ENCODE data around the gene AXDND1.

AXDND1 gene

GRCh38 chr1:179554427-179554826 lies 188.7 kb downstream of the AXDND1 start:
- TF ChIP-seq CTCF (IDR thresholded peaks at IDR 0.05): no peak
- Histone ChIP-seq H3K9me3 (no peaks in the 10 kb centered on the region), H3K36me3 (no peaks in the 10 kb centered on the region), H3K27me3 (no peaks in the 10 kb centered on the region), H3K4me1 (no peaks in the 10 kb centered on the region), H3K4me3 (no peak overlapping the region), H3K27ac (no peak overlapping the region)
- DNase-seq: no peak
- intact Hi-C loops (cut with DNase I; ENCODE audit: low total_unique reads): no loop called here

- Histone ChIP-seq H3K27me3 (no peaks in the 10 kb centered on the region), H3K27ac (no peak overlapping the region), H3K9me3 (no peaks in the 10 kb centered on the region), H3K4me3 (no peak overlapping the region), H3K36me3 (no peaks in the 10 kb centered on the region), H3K4me1 (no peaks in the 10 kb centered on the region)
- TF ChIP-seq CTCF (IDR thresholded peaks at IDR 0.05): no peak
- DNase-seq: no peak
- intact Hi-C loops (cut with DNase I; ENCODE audit: low total_unique reads): no loop called here
These were observed 192.3 kb downstream of the AXDND1 start for GRCh38 chr1:179558078-179558477.

- H3K27ac ChIP-seq: no peak within 1 kb of the TSS
- H3K27me3 ChIP-seq: peaks cover 0 to 46% of the 10 kb centered on the region in 2 donors
- H3K36me3 ChIP-seq: no peaks in the 10 kb centered on the region
- TF ChIP-seq CTCF (IDR thresholded peaks at IDR 0.05): no peak
- intact Hi-C loops (cut with DNase I; ENCODE audit: low total_unique reads): no loop called here
- peaks cover 0 to 9% (median 6%) of the 10 kb centered on the region in 4 donors for H3K4me1 ChIP-seq
- DNase-seq: no peak
- H3K9me3 ChIP-seq: no peaks in the 10 kb centered on the region
- H3K4me3 ChIP-seq: peak within 1 kb of the TSS in 1 of 2 donors; percentile 10
These were observed 209.9 kb downstream of the AXDND1 start, which contains the start of gene NPHS2 for GRCh38 chr1:179575497-179576314. TSS of gene NPHS2 (minus strand) at chr1:179575948. CDS start at chr1:179575864, 84 bp downstream.

GRCh38 chr1:179576509-179576908 lies 210.7 kb downstream of the AXDND1 start:
- no peak for TF ChIP-seq CTCF (IDR thresholded peaks at IDR 0.05)
- Histone ChIP-seq H3K27me3 (peaks cover 0 to 46% of the 10 kb centered on the region in 2 donors), H3K4me1 (peaks cover 0 to 9% (median 6%) of the 10 kb centered on the region in 4 donors), H3K9me3 (no peaks in the 10 kb centered on the region), H3K36me3 (no peaks in the 10 kb centered on the region), H3K4me3 (no peak overlapping the region), H3K27ac (no peak overlapping the region)
- intact Hi-C loops (cut with DNase I; ENCODE audit: low total_unique reads): no loop called here
- DNase-seq: no peak

GRCh38 chr1:179583771-179584320 lies 218.1 kb downstream of the AXDND1 start:
- Histone ChIP-seq H3K36me3 (no peaks in the 10 kb centered on the region), H3K27ac (no peak overlapping the region), H3K4me3 (no peak overlapping the region), H3K4me1 (peaks cover 0 to 13% (median 0%) of the 10 kb centered on the region in 4 donors), H3K27me3 (no peaks in the 10 kb centered on the region), H3K9me3 (peaks cover 0 to 6% (median 0%) of the 10 kb centered on the region in 3 donors)
- TF ChIP-seq CTCF (IDR thresholded peaks at IDR 0.05): no peak
- intact Hi-C loops (cut with DNase I; ENCODE audit: low total_unique reads): no loop called here
- no peak for DNase-seq

All from tibial artery (tissue), 4 donors.